Stimulated activated CD4-positive, alpha-beta T cell treated with anti-CD3 and anti-CD28 coated beads, Interleukin-4, amount 100 ng/mL, for 4 hours (primary cell): ENCODE measurements around the gene ACAP3.

Experiments used
- DNase-seq, 2 experiments: peaks; one replicate each; pipeline ENCODE4 v3.0.0-alpha.2; 2020

The ACAP3 gene

GRCh38 chr1:1242461-1243265 is 65.1 kb downstream of the ACAP3 start:
- no peak for DNase-seq
